ENCODE measurements around the gene MAD2L1BP. TPM values are rescaled to one million over a fixed set of nuclear protein-coding genes. Genes with fewer than 3 reads are reported as not detected.

MAD2L1BP gene
- total RNA-seq, 1 donor from 2014 or later = 9.8 TPM

GRCh38 chr6:43665376-43665775, 29.7 kb downstream of the MAD2L1BP start:
- DNase-seq (ENCODE audit: low spot score) = no peak

GRCh38 chr6:43666196-43666920, 30.7 kb downstream of the MAD2L1BP start:
- DNase-seq (ENCODE audit: low spot score) (no peak), ATAC-seq (no peak)

More at GRCh38 chr6:43665376-43665775, 29.7 kb downstream of the MAD2L1BP start:
- ATAC-seq = no peak

- peak; percentile 82 for DNase-seq (ENCODE audit: low spot score)
- ATAC-seq = peak; percentile 92
Measured at GRCh38 chr6:43667245-43668150, 31.9 kb downstream of the MAD2L1BP start.

- ATAC-seq (peak; percentile 66), DNase-seq (ENCODE audit: low spot score) (no peak)
Measured at GRCh38 chr6:43668151-43669028, 32.8 kb downstream of the MAD2L1BP start.

- ATAC-seq (no peak), DNase-seq (ENCODE audit: low spot score) (no peak)
Measured at GRCh38 chr6:43669050-43669921, 33.6 kb downstream of the MAD2L1BP start.

GRCh38 chr6:43669922-43670622, 34.4 kb downstream of the MAD2L1BP start:
- ATAC-seq (no peak), DNase-seq (ENCODE audit: low spot score) (no peak)

GRCh38 chr6:43670623-43670986, 35.0 kb downstream of the MAD2L1BP start:
- ATAC-seq (no peak), DNase-seq (ENCODE audit: low spot score) (no peak)

- DNase-seq (ENCODE audit: low spot score) (no peak), ATAC-seq (no peak)
Measured at GRCh38 chr6:43671011-43671800, 35.6 kb downstream of the MAD2L1BP start.

GRCh38 chr6:43671801-43672690, 36.4 kb downstream of the MAD2L1BP start:
- no peak for ATAC-seq
- no peak for DNase-seq (ENCODE audit: low spot score)

- ATAC-seq = no peak
- no peak for DNase-seq (ENCODE audit: low spot score)
Measured at GRCh38 chr6:43673444-43674084, 37.9 kb downstream of the MAD2L1BP start.

GRCh38 chr6:43674291-43674690, 38.7 kb downstream of the MAD2L1BP start:
- DNase-seq (ENCODE audit: low spot score) = no peak
- no peak for ATAC-seq

GRCh38 chr6:43674921-43675320, 39.3 kb downstream of the MAD2L1BP start:
- DNase-seq (ENCODE audit: low spot score) (no peak), ATAC-seq (no peak)

- no peak for ATAC-seq
- DNase-seq (ENCODE audit: low spot score) = no peak
Measured at GRCh38 chr6:43676962-43677606, 41.4 kb downstream of the MAD2L1BP start.

GRCh38 chr6:43677759-43678158, 42.1 kb downstream of the MAD2L1BP start:
- no peak for DNase-seq (ENCODE audit: low spot score)
- ATAC-seq = no peak

GRCh38 chr6:43678341-43678740, 42.7 kb downstream of the MAD2L1BP start:
- DNase-seq (ENCODE audit: low spot score) = no peak
- ATAC-seq = no peak

GRCh38 chr6:43679057-43679456, 43.4 kb downstream of the MAD2L1BP start:
- ATAC-seq (no peak), DNase-seq (ENCODE audit: low spot score) (no peak)
